IMR-90 (cell line): ENCODE data around the gene SLC12A7. TPM values are rescaled to one million over a fixed set of nuclear protein-coding genes. Genes with fewer than 3 reads are reported as not detected.

ENCODE experiments used
- ATAC-seq: fragments of 200-7000 bp; cut with Tn5 transposase; 2 replicates; pipeline ENCODE4 v1.9.1; 2020; ENCODE audit warnings: low read depth, mild to moderate bottlenecking, moderate library complexity
- BruUV-seq: library from RNA; stranded (reverse); fragments of 400-500 nt; replicated peaks from 2 replicates; lab custom pipeline; 2021; lab: Mats Ljungman, UMichigan
- CTCF ChIA-PET: fragments of 300-600 bp; formaldehyde crosslinking; extraction: SDS; loops from one replicate; lab custom pipeline; 2021; ENCODE audit warnings: antibody characterized with exemption; lab: Yijun Ruan, JAX
- POLR2A ChIA-PET: fragments of 300-600 bp; sonication (Branson Sonifier 250); formaldehyde crosslinking; loops from one replicate; lab custom pipeline; 2022; ENCODE audit warnings: antibody characterized with exemption; ENCODE audit not compliant: unreplicated experiment; lab: Charles Lee
- DNase-seq: peaks from one replicate; pipeline ENCODE4 v3.0.0; 2013
- H2AFZ ChIP-seq: replicated peaks from 2 replicates; pipeline ENCODE3; 2013; ENCODE audit warnings: low read length, mild to moderate bottlenecking; ENCODE audit not compliant: poor library complexity
- H2AK5ac ChIP-seq: 2 replicates; pipeline ENCODE4 v1.6.1; 2013; ENCODE audit warnings: low read depth, low read length, inconsistent platforms
- H2AK9ac ChIP-seq: replicated peaks from 2 replicates; pipeline ENCODE3; 2013; ENCODE audit warnings: mild to moderate bottlenecking, low read depth, low read length, moderate library complexity; ENCODE audit not compliant: poor library complexity
- H2BK120ac ChIP-seq: 2 replicates; pipeline ENCODE4 v1.6.1; 2013; ENCODE audit warnings: low read depth, low read length, inconsistent platforms
- H2BK15ac ChIP-seq: 3 replicates; pipeline ENCODE4 v1.6.1; 2013; ENCODE audit warnings: low read depth, low read length, inconsistent platforms
- H2BK20ac ChIP-seq: 2 replicates; pipeline ENCODE4 v1.6.1; 2013; ENCODE audit warnings: low read depth, mild to moderate bottlenecking, inconsistent platforms, low read length, moderate library complexity
- H2BK5ac ChIP-seq: 2 replicates; pipeline ENCODE4 v1.6.1; 2013; ENCODE audit warnings: mild to moderate bottlenecking, low read depth, low read length, inconsistent platforms; ENCODE audit not compliant: poor library complexity, severe bottlenecking
- H3K14ac ChIP-seq: replicated peaks from 2 replicates; pipeline ENCODE4 v1.6.1; 2013; ENCODE audit warnings: low read depth, low read length, inconsistent platforms
- H3K18ac ChIP-seq: 2 replicates; pipeline ENCODE4 v1.6.1; 2013; ENCODE audit warnings: low read depth, low read length, control low read depth
- H3K23ac ChIP-seq: 2 replicates; pipeline ENCODE4 v1.6.1; 2013; ENCODE audit warnings: low read depth, low read length, inconsistent platforms
- H3K27ac ChIP-seq: 2 replicates; pipeline ENCODE4 v1.5.1; 2013; ENCODE audit warnings: mild to moderate bottlenecking, control low read depth, low read length; ENCODE audit not compliant: insufficient read depth
- H3K27me3 ChIP-seq: 2 replicates; pipeline ENCODE4 v1.6.1; 2013; ENCODE audit warnings: low read length; ENCODE audit not compliant: control insufficient read depth, insufficient read depth
- H3K36me3 ChIP-seq: 2 replicates; pipeline ENCODE4 v1.6.1; 2013; ENCODE audit warnings: low read length, mixed read lengths; ENCODE audit not compliant: control insufficient read depth, insufficient read depth
- H3K4ac ChIP-seq: 2 replicates; pipeline ENCODE4 v1.6.1; 2013; ENCODE audit warnings: low read depth, low read length, inconsistent platforms
- H3K4me1 ChIP-seq: 2 replicates; pipeline ENCODE4 v1.6.1; 2013; ENCODE audit warnings: low read length, mixed read lengths; ENCODE audit not compliant: control insufficient read depth, insufficient read depth
- H3K4me2 ChIP-seq: 2 replicates; pipeline ENCODE4 v1.6.1; 2013; ENCODE audit warnings: low read depth, mild to moderate bottlenecking, control low read depth, low read length, moderate library complexity
- H3K4me3 ChIP-seq: 2 replicates; pipeline ENCODE4 v1.5.1; 2013; ENCODE audit warnings: low read depth, mild to moderate bottlenecking, control low read depth, low read length, moderate library complexity; ENCODE audit not compliant: insufficient read depth
- H3K56ac ChIP-seq: 2 replicates; pipeline ENCODE4 v1.6.1; 2013; ENCODE audit warnings: low read length, inconsistent platforms; ENCODE audit not compliant: insufficient read depth; ENCODE audit errors: extremely low read depth
- H3K79me1 ChIP-seq, 2 experiments: 2 replicates each; pipeline ENCODE4 v1.6.1; 2013; ENCODE audit warnings: low read length in 2 of 2, inconsistent platforms in 1 of 2, low read depth in 1 of 2
- H3K9ac ChIP-seq: 2 replicates; pipeline ENCODE4 v1.6.1; 2013; ENCODE audit warnings: low read depth, low read length, control low read depth
- H3K9me1 ChIP-seq: 2 replicates; pipeline ENCODE4 v1.6.1; 2013; ENCODE audit warnings: low read length, inconsistent platforms; ENCODE audit not compliant: insufficient read depth
- H3K9me3 ChIP-seq: 2 replicates; pipeline ENCODE4 v1.6.1; 2013; ENCODE audit warnings: low read length; ENCODE audit not compliant: control insufficient read depth, insufficient read depth
- H4K20me1 ChIP-seq: 2 replicates; pipeline ENCODE4 v1.6.1; 2013; ENCODE audit warnings: low read length, inconsistent platforms; ENCODE audit not compliant: insufficient read depth
- H4K5ac ChIP-seq: 2 replicates; pipeline ENCODE4 v1.6.1; 2013; ENCODE audit warnings: mild to moderate bottlenecking, low read depth, low read length, control low read depth
- H4K8ac ChIP-seq, 2 experiments: 2 replicates each; pipeline ENCODE4 v1.6.1; 2013; ENCODE audit warnings: low read depth in 2 of 2, low read length in 2 of 2, control low read depth in 1 of 2, inconsistent platforms in 1 of 2
- H4K91ac ChIP-seq: 2 replicates; pipeline ENCODE4 v1.6.1; 2013; ENCODE audit warnings: low read depth, low read length, inconsistent platforms; ENCODE audit not compliant: insufficient read depth
- FOS ChIP-seq: fragments of 150-350 bp; IDR thresholded peaks from 2 replicates; pipeline ENCODE4 v1.6.1; 2016; ENCODE audit warnings: low read depth, low read length
- MAZ ChIP-seq: IDR thresholded peaks from 2 replicates; pipeline ENCODE4 v1.6.1; 2012; ENCODE audit warnings: low read depth, mild to moderate bottlenecking, low read length, improper control_type of control experiment, moderate library complexity, borderline replicate concordance
- NFE2L2 ChIP-seq: fragments of 150-350 bp; IDR thresholded peaks from 2 replicates; pipeline ENCODE4 v1.6.1; 2016; ENCODE audit warnings: low read depth, mild to moderate bottlenecking, low read length
- POLR2A ChIP-seq: IDR thresholded peaks from 2 replicates; pipeline ENCODE4 v1.6.1; 2012; ENCODE audit warnings: mild to moderate bottlenecking, low read depth, low read length
- RAD21 ChIP-seq: IDR thresholded peaks from 2 replicates; pipeline ENCODE4 v1.6.1; 2012; ENCODE audit warnings: low read length, improper control_type of control experiment
- RCOR1 ChIP-seq: IDR thresholded peaks from 2 replicates; pipeline ENCODE4 v1.6.1; 2012; ENCODE audit warnings: mild to moderate bottlenecking, low read length, improper control_type of control experiment; ENCODE audit not compliant: insufficient replicate concordance
- RFX5 ChIP-seq: IDR thresholded peaks from 2 replicates; pipeline ENCODE4 v1.8.0; 2012; ENCODE audit warnings: low read depth, mild to moderate bottlenecking, low read length, moderate library complexity
- SMC3 ChIP-seq: fragments of 150-350 bp; IDR thresholded peaks from 2 replicates; pipeline ENCODE4 v1.6.1; 2016; ENCODE audit warnings: low read depth, mild to moderate bottlenecking, antibody characterized with exemption, low read length, moderate library complexity
- WGBS, 2 experiments: methylation state at CpG; one replicate each; pipeline versions ENCODE4 v1.1.5 to v1.1.7; 2013; ENCODE audit warnings: missing lambda C conversion rate in 2 of 2; ENCODE audit not compliant: insufficient read length in 1 of 2; ENCODE audit errors: extremely low coverage in 2 of 2; 5-methylcytosine and 5-hydroxymethylcytosine counted together
- dilution Hi-C: fragments of 300-500 bp; cut with HindIII; formaldehyde crosslinking; loops from one replicate; pipeline ENCODE4 v1.14.3; 2018; ENCODE audit warnings: low sequenced_read_pairs; ENCODE audit not compliant: unreplicated experiment
- in situ Hi-C: fragments of 300-500 bp; cut with MboI; formaldehyde crosslinking; loops from 3 replicates; pipeline ENCODE4 v1.14.3; 2019; ENCODE audit warnings: low sequenced_read_pairs, inconsistent platforms, mixed read lengths
- intact Hi-C: fragments of 100-400 bp; cut with micrococcal nuclease; formaldehyde crosslinking; loops from 2 replicates; pipeline ENCODE4 v1.10.0; 2022
- polyA plus RNA-seq, 3 experiments: library from polyadenylated mRNA; depleted of rRNA; stranded (reverse); fragments of >200 nt; gene quantifications; 2 replicates each; pipeline ENCODE4 v1.2.3, GENCODE V29; 2012; ENCODE audit warnings: low replicate concordance in 1 of 3
- total RNA-seq: library from RNA; depleted of rRNA; stranded (reverse); fragments of >200 nt; gene quantifications from 2 replicates; pipeline ENCODE4 v1.2.3, GENCODE V29; 2012
- TF ChIP-seq, protein P1 (sequence below): fragments of 150-350 bp; IDR thresholded peaks from 2 replicates; pipeline ENCODE4 v1.6.1; 2017; ENCODE audit warnings: mild to moderate bottlenecking, antibody characterized with exemption, low read length, low read depth

Gene SLC12A7
- total and polyA plus RNA-seq, 2 of the 4 experiments (the other 2 are of a cell fraction), result 3.0 to 6.1 TPM

DNA sequence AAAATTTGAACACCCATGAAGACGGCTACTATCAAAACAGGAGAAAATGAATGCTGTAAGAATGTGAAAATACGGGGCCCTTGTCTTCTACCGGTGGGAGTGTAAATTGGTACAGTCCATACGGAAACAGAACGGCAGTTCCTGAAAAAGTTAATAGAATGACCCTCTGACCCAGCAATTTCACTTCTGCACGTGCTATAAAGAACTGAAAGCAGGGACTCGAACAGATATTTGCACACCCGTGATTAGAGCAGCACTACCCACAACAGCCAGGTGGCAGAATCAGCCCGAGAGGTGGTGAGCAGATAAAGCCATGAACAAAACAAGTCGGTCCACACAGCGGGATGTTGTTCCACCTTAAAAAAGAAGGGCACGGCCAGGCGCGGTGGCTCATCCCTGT lies 22.6 kb upstream of the SLC12A7 start:
- H3K9me3 ChIP-seq, result no peaks in the 10 kb centered on the region
- CTCF ChIA-PET, result no interaction called here
- WGBS, 2 experiments, result 65% methylated on average over 2 of the region's 14 CpGs; no CpG with 5 or more reads in 1 of the 2 experiments

More for the DNA sequence above, 22.6 kb upstream of the SLC12A7 start:
- in situ Hi-C loops (loop anchor here (10.0 kb wide), 1 partner anchor 200 kb away; no protein-coding TSS in a partner anchor), intact Hi-C loops (no loop called here), dilution Hi-C loops (no loop called here)
- H2BK20ac ChIP-seq, result no peak overlapping the region
- no peak overlapping the region for H2BK5ac ChIP-seq
- H2BK120ac ChIP-seq, result no peak overlapping the region
- no peak overlapping the region for H2AFZ ChIP-seq
- no peak overlapping the region for H3K27ac ChIP-seq
- BruUV-seq, result no TSS peak
- no peak overlapping the region for H3K14ac ChIP-seq
- no peak overlapping the region for H2AK5ac ChIP-seq
- no peak overlapping the region for H2AK9ac ChIP-seq
- H4K20me1 ChIP-seq, result no peaks in the 10 kb centered on the region
- H3K4ac ChIP-seq, result no peak overlapping the region
- POLR2A ChIA-PET, result no interaction called here
- H4K5ac ChIP-seq, result no peak overlapping the region
- H3K79me1 ChIP-seq, result no peaks in the 10 kb centered on the region
- ATAC-seq, result no peak
- H3K36me3 ChIP-seq, result no peaks in the 10 kb centered on the region
- TF ChIP-seq RAD21 (no peak), SMC3 (no peak), NFE2L2 (no peak), RCOR1 (no peak), POLR2A (no peak), RFX5 (no peak), MAZ (no peak), FOS (no peak)
- TF ChIP-seq, protein P1, sequence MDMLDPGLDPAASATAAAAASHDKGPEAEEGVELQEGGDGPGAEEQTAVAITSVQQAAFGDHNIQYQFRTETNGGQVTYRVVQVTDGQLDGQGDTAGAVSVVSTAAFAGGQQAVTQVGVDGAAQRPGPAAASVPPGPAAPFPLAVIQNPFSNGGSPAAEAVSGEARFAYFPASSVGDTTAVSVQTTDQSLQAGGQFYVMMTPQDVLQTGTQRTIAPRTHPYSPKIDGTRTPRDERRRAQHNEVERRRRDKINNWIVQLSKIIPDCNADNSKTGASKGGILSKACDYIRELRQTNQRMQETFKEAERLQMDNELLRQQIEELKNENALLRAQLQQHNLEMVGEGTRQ, result no peak
- H3K9me1 ChIP-seq, result no peaks in the 10 kb centered on the region
- H3K27me3 ChIP-seq, result peaks cover 41% of the 10 kb centered on the region; the same call in 1 of the 2 replicates
- H2BK15ac ChIP-seq, result no peak overlapping the region
- no peak overlapping the region for H4K8ac ChIP-seq
- no peak overlapping the region for H4K91ac ChIP-seq
- no peak overlapping the region for H3K9ac ChIP-seq
- H3K4me3 ChIP-seq, result no peak overlapping the region
- H3K56ac ChIP-seq, result no peak overlapping the region
- H3K4me1 ChIP-seq, result no peaks in the 10 kb centered on the region
- no peak overlapping the region for H3K18ac ChIP-seq
- DNase-seq, result no peak
- no peak overlapping the region for H3K4me2 ChIP-seq
- no peak overlapping the region for H3K23ac ChIP-seq
